Measurements from ENCODE around the gene PCSK6.
"Not testable (repeated sequence)": the region's sequence is repeated elsewhere in the genome, so short reads cannot be mapped to it uniquely, and the experiment has no call there.

The PCSK6 gene

GRCh38 chr15:101348015-101348414 is 141.5 kb downstream of the PCSK6 start:
- in situ Hi-C loops (cut with HindIII; ENCODE audit: low sequenced_read_pairs), result no loop called here

DNA sequence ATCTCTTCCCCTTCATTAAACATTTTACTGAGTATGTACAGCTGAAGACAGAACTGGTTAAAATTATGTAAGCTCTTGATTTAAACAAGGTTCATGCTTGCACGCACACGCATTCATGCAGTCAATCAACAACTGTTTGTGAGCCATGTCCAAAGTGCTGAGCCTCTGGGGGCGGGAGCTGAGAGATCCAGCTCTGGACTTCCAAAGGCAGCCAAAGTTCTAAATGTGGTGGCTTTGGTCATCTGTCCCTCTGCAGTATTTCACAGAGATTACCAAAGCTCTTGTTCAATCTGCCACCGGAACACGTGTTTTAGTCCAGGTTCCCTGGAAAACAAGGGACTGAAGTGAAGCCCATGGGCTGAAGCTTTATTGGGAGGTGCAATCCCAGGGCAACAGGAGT is 142.1 kb downstream of the PCSK6 start:
- in situ Hi-C loops (cut with HindIII; ENCODE audit: low sequenced_read_pairs), result no loop called here

DNA sequence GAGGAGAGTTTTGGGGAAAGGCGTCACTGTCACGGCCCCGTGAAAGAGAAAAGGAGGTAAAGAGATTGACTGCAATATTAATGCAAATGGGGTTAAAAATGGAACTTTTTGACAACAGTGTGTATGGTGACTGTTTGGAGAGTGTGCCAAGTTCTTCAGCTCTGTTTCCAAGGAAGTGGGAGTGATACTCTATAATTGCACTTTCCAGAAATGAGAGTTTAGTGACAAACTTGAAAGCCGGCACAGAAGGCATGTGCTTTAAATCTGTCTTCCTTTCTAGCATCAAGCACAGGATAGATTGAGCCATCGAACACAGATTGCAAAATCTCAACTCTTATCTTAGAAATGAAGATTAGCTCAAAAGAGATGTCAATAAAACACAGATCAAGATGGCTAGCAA is 142.6 kb downstream of the PCSK6 start:
- in situ Hi-C loops (cut with HindIII; ENCODE audit: low sequenced_read_pairs), result no loop called here

DNA sequence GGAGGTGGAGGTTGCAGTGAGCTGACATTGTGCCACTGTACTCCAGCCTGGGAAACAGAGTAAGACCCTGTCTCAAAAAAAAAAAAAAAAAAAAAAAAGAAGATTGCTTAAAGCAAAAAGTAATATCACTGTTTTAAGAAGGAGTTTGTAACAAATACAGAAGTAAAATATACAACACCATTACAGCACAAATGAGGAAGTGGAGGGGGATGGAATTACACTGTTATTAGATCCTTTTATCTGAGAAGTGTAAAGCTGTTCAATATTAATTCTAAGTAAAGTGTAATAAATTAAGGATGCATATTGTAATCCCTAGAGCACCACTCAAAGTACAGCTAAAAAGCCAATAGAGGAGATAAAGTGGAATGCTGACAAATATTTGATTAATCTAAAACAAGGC is 147.5 kb downstream of the PCSK6 start:
- in situ Hi-C loops (cut with HindIII; ENCODE audit: low sequenced_read_pairs), result no loop called here

DNA sequence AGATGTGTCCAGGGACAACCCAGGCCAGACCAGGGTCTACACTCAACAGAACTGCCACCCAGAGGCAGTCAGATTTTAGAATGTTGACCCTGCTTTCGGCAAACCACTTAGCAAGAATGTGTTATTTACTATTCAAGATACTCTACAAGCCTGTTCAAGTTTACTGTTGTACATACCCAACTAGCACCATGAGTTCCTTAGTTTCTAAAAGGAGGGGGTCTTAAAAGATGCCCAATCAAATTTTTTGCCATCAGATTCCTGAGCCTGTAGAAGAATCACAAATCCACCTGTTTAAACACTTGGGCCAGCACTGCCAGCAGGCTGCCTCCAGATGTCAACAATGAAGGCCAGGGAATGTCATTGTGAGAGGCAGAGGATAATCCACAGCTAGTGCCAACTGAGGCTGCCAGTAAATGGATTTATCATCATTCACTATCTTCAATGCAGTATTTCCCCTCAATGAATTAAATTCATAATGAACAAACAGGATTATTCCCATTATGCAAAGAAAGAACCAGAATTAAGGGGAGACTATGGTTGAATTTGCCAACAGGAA is 150.9 kb downstream of the PCSK6 start:
- in situ Hi-C loops (cut with HindIII; ENCODE audit: low sequenced_read_pairs), result no loop called here

DNA sequence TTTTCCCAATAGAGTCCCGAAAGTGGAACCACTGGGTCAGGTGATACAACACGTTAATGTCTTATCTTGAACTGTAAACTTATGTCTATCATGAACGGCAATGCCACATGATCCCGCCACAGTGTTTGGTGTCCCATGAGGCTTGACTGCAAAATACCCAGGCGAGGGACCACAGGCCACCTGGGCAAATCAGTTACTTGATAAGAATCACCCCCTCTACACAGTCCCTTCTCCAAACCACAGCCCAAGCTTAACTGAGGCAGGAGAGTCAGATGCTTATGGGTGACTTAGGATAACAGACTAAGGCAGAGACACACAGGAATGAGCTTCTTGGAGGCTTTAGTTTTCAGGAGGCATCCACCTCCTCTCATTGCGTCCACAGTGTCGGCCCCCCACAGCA is 151.5 kb downstream of the PCSK6 start:
- in situ Hi-C loops (cut with HindIII; ENCODE audit: low sequenced_read_pairs), result no loop called here

DNA sequence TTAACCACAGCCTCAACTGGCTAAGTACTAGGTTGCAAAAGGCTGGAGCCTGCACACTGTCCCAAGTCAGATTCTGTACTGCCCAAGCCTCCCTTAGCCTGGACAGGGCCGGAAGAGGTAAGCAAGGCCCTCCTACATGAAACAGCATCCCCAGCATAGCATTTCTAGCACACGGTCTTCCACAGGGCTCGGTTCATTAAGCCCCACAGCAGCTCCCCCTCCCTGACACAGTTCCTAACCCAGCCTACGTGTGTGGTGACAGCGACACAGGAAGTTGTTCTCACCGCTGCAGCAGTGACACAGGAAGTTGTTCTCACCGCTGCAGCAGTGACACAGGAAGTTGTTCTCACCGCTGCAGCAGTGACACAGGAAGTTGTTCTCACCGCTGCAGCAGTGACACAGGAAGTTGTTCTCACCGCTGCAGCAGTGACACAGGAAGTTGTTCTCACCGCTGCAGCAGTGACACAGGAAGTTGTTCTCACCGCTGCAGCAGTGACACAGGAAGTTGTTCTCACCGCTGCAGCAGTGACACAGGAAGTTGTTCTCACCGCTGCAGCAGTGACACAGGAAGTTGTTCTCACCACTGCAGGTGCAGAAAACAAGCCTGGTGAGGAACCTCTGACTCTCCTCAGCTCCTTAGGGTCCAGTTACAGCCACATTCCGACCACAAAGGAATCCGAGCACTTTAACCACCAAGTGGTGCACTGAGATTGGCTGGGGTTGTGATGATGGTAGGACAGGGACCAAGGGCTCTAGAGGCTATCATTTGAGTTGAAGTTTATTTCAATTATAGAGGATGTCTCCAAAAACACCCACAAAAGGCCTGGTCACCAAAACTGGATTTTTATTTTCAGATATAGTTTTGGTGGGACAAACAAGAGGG is 155.4 kb downstream of the PCSK6 start:
- in situ Hi-C loops (cut with HindIII; ENCODE audit: low sequenced_read_pairs), result not testable (repeated sequence)

DNA sequence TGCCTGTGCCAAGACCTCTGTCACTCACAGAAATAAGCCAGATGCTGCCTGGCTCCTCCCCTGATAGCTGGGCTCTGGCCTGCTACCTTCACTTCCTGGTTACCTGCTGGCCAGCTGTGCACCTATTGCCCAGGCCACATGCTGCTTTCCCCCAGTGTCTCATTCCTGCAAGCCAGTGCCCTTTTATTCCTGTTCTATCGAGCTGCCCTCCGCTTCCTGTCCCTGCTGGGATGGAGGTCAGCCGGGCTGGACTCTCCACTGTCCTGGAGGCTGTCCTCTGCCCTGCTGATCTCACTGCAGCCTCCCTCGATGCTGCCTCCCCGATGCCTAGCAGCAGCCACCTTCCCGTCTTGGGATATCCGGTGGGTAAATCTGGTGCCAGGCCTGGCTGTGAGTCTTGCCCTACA is 157.4 kb downstream of the PCSK6 start:
- in situ Hi-C loops (cut with HindIII; ENCODE audit: low sequenced_read_pairs), result no loop called here

DNA sequence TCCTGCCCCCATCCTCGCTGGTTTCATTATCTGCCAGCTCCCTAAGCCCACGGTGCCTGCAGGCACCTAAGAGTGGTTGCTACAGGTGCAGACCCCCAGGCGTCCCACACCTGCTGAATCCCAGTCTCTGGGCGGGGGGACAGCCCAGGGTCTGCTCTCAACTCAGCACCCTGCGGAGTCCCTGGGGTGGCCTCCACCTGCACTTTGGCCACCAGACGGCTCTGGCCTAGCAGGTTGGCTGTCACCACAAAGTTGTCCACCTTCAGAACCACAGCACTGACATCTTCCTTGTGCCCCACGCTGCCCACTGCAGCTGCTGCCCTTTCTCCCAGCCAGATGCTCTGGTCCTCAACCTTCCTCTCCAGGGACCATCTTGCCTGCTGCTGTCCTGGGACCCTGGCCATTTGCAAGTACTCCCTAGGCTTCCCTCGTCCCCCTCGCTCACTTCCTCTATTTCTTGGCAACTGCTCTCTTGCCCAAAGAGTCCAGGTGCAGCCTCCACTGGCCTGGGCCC is 159.6 kb downstream of the PCSK6 start:
- in situ Hi-C loops (cut with HindIII; ENCODE audit: low sequenced_read_pairs), result no loop called here

- in situ Hi-C loops (cut with HindIII; ENCODE audit: low sequenced_read_pairs), result no loop called here
These were observed 160.1 kb downstream of the PCSK6 start for GRCh38 chr15:101329309-101329863.

- in situ Hi-C loops (cut with HindIII; ENCODE audit: low sequenced_read_pairs), result no loop called here
These were observed 161.5 kb downstream of the PCSK6 start for GRCh38 chr15:101328001-101328400.

GRCh38 chr15:101327147-101327740 is 162.3 kb downstream of the PCSK6 start:
- in situ Hi-C loops (cut with HindIII; ENCODE audit: low sequenced_read_pairs), result no loop called here

DNA sequence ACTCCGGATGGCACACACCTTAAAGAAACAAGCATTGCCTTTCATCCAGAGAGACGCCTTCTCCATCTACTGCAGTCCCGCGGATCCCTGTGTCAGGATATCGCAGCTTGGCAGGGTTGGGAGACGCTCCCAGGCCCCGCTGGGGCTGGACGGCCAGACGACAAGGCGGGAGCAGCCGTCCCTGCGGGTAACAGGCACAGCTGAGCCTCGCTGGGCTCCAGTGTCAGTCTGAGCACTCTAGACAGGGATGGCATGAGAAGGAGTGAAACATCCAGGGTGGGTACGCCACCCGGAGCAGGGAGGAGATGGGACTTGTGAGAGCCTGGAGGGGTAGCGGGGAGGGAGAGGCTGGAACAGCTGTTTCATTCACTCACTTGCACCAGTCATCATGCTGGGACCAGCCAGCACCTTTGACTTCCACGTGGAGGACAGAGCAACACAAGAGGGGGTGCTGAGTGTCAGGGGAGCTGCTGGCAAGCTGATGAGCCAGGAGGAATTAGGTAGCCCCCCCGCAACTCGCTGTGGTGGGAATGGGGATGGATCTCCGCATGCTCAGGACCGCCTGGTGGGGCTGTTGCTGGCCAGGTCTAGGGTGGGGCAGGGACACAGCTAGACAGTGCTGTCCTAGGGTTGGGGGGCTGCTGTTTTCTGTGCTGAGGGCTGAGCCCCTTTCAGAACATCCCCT is 162.9 kb downstream of the PCSK6 start:
- in situ Hi-C loops (cut with HindIII; ENCODE audit: low sequenced_read_pairs), result no loop called here

DNA sequence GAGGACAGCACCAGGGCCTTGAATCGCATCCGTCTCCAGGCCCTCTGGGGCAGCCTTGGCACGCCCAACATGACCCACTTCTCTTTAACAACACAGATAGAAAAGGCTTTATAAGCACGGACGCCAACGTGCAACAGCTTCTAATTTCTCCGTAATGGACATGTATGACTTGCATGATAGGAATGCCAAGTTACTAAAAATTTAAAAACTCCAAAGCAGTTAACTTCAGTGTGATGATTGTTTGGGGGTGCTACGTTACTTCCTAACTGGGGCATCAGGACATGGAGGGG is 163.5 kb downstream of the PCSK6 start:
- in situ Hi-C loops (cut with HindIII; ENCODE audit: low sequenced_read_pairs), result no loop called here

GRCh38 chr15:101325263-101326025 is 164.1 kb downstream of the PCSK6 start:
- in situ Hi-C loops (cut with HindIII; ENCODE audit: low sequenced_read_pairs), result no loop called here

DNA sequence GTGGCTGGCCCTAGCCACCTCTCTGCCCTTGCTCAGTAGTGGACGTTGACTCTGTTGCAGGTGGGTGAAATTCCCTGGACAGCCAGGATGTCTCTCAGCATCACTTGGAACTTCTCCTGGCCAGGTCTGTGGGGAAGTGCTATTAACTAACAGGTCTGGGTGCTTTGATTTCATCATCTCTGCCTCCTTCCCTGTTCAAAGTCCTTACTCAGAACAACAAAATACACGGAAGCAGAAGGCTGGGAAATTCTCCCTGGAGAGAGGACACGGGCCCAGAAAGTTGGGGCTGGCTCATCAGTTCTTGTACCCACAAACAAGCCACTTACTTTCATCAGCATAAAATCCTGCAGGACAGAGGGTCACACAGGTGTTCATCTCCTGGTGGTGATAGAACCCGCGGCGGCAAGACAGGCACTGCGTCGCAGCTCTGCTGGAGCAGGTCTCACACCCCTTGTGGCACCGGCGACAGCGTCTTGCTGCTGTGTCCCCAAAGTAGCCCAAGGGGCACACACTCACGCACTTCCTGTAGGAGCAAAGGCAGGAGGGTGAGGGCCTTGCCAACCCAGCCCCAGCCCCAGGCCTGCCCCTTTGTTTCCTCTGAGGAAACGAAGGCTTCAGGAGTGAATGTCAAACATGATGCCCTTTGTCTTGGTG is 164.9 kb downstream of the PCSK6 start:
- in situ Hi-C loops (cut with HindIII; ENCODE audit: low sequenced_read_pairs), result no loop called here

DNA sequence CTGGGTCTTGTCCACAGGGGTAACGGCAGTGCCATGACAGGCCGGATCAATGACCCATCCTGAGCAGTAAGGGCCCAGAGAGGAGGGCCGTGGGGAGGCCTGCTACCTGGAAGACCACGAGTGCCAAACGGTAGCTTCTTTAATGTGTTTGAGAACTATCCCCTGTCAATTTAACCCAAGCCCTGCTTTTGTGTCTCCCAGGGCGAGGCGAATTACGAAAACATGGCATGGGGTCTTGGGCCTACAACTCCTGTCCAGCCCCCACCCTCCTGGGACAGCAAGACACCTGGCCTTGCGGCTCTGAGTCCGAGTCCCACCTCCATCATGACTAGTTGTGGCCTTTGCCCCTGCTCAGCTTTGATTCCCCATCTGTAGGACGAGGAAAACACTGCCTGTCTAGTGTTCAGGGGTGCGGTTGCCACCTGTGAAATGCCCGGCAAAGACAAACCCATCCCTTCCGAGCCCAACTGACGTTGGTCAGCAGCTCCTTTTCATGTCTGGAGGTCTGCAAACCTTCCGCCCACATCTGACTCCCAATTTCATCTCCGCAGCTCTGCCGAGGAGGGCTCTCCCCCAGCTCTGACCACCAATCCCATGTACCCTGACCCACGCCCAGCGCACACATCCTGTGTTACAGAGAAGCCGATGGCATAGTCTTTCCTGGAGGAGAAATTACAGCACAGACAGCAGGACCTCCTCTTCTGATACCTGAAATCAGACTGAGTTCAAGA is 165.5 kb downstream of the PCSK6 start:
- in situ Hi-C loops (cut with HindIII; ENCODE audit: low sequenced_read_pairs), result no loop called here

GRCh38 chr15:101322854-101323477 is 166.5 kb downstream of the PCSK6 start:
- in situ Hi-C loops (cut with HindIII; ENCODE audit: low sequenced_read_pairs), result no loop called here

All from DLD1 (cell line).